Adrenal gland (tissue), 5 donors: Measurements from ENCODE around the gene PTGFRN.

Experiments used
- POLR2A ChIP-seq, 2 donors: fragments of 450-650 bp; IDR thresholded peaks; one replicate each; pipeline ENCODE4 v1.6.1; 2017; ENCODE audit warnings: antibody characterized with exemption in 2 of 2, mild to moderate bottlenecking in 2 of 2, moderate library complexity in 1 of 2
- TF ChIP-seq, protein P1 (sequence below), 6 experiments: fragments of 450-650 bp in 4 of 6; fragments of 200-600 bp in 2 of 6; sonication (generic) in 1 of 6; IDR thresholded peaks; 1 replicate in 5 of 6; 2 replicates in 1 of 6; pipeline versions ENCODE4 v1.5.1 to v1.8.0; 2016 to 2021; ENCODE audit warnings: antibody characterized with exemption in 6 of 6, mild to moderate bottlenecking in 2 of 6, moderate library complexity in 1 of 6
- donor health status: DM: no; HTN: no; CAD: no.

- TF ChIP-seq, protein P1, sequence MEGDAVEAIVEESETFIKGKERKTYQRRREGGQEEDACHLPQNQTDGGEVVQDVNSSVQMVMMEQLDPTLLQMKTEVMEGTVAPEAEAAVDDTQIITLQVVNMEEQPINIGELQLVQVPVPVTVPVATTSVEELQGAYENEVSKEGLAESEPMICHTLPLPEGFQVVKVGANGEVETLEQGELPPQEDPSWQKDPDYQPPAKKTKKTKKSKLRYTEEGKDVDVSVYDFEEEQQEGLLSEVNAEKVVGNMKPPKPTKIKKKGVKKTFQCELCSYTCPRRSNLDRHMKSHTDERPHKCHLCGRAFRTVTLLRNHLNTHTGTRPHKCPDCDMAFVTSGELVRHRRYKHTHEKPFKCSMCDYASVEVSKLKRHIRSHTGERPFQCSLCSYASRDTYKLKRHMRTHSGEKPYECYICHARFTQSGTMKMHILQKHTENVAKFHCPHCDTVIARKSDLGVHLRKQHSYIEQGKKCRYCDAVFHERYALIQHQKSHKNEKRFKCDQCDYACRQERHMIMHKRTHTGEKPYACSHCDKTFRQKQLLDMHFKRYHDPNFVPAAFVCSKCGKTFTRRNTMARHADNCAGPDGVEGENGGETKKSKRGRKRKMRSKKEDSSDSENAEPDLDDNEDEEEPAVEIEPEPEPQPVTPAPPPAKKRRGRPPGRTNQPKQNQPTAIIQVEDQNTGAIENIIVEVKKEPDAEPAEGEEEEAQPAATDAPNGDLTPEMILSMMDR (IDR thresholded peaks at IDR 0.05) = no peak
- no peak for TF ChIP-seq POLR2A (IDR thresholded peaks at IDR 0.05)
These were observed 87.9 kb downstream of the PTGFRN start for GRCh38 chr1:116997636-116998035.
